Iris pigment epithelial cell (primary cell): ENCODE results near the gene TM4SF20.

ENCODE experiments used
- DNase-seq: peaks from one replicate; pipeline ENCODE4 v3.0.0-alpha.2; 2011; ENCODE audit warnings: low read depth

Gene TM4SF20

GRCh38 chr2:227367427-227367795, 11.7 kb downstream of the TM4SF20 start:
- DNase-seq, result no peak

GRCh38 chr2:227366769-227367426, 12.2 kb downstream of the TM4SF20 start:
- DNase-seq, result peak; percentile 91

GRCh38 chr2:227365833-227366232, 13.3 kb downstream of the TM4SF20 start:
- DNase-seq, result no peak

GRCh38 chr2:227364585-227365263, 14.4 kb downstream of the TM4SF20 start:
- DNase-seq, result peak; percentile 85

GRCh38 chr2:227363756-227364155, 15.3 kb downstream of the TM4SF20 start:
- DNase-seq, result peak; percentile 64

- DNase-seq, result no peak
Measured at GRCh38 chr2:227360351-227360750, 18.8 kb downstream of the TM4SF20 start.

GRCh38 chr2:227351639-227352038, 27.5 kb downstream of the TM4SF20 start:
- DNase-seq, result no peak

- DNase-seq, result no peak
Measured at GRCh38 chr2:227349989-227350612, 29.0 kb downstream of the TM4SF20 start.

- DNase-seq, result no peak
Measured at GRCh38 chr2:227348324-227348723, 30.8 kb downstream of the TM4SF20 start.

- DNase-seq, result no peak
Measured at GRCh38 chr2:227347117-227347516, 32.0 kb downstream of the TM4SF20 start.

- no peak for DNase-seq
Measured at GRCh38 chr2:227344231-227344630, 34.9 kb downstream of the TM4SF20 start.

- no peak for DNase-seq
Measured at GRCh38 chr2:227341553-227341952, 37.6 kb downstream of the TM4SF20 start.

- no peak for DNase-seq
Measured at GRCh38 chr2:227340106-227340505, 39.0 kb downstream of the TM4SF20 start.

GRCh38 chr2:227339098-227339599, 40.0 kb downstream of the TM4SF20 start:
- DNase-seq, result no peak

GRCh38 chr2:227337442-227337841, 41.7 kb downstream of the TM4SF20 start:
- no peak for DNase-seq

- DNase-seq, result peak; percentile 28
Measured at GRCh38 chr2:227335713-227336112, 43.4 kb downstream of the TM4SF20 start.

GRCh38 chr2:227326783-227327182, 52.3 kb downstream of the TM4SF20 start:
- no peak for DNase-seq

- DNase-seq, result peak; percentile 50
Measured at GRCh38 chr2:227325839-227326195, 53.3 kb downstream of the TM4SF20 start.

- peak; percentile 95 for DNase-seq
Measured at GRCh38 chr2:227324995-227325838, 53.9 kb downstream of the TM4SF20 start, which contains the start of gene MFF. MFF (plus strand) TSS chr2:227325251; CDS start chr2:227330666, 5,415 bp downstream.

GRCh38 chr2:227324642-227324994, 54.5 kb downstream of the TM4SF20 start:
- peak; percentile 22 for DNase-seq

- no peak for DNase-seq
Measured at GRCh38 chr2:227323818-227324217, 55.3 kb downstream of the TM4SF20 start.

- DNase-seq, result no peak
Measured at GRCh38 chr2:227322530-227323205, 56.4 kb downstream of the TM4SF20 start.
